A549 treated with AZD2906 at 1 μM for 4 hours (cell line): ENCODE data around the gene TRIM34. TPM values are rescaled to one million over a fixed set of nuclear protein-coding genes. Genes with fewer than 3 reads are reported as not detected.

Source experiments
- total RNA-seq: library from RNA; stranded (reverse); fragments of 200-300 nt; extraction: Qiagen RNA extraction; gene quantifications from 5 replicates; pipeline ENCODE4 v1.2.3, GENCODE V29; 2022

The TRIM34 gene
- total RNA-seq, result 2.3 to 3.6 TPM (median 2.9 TPM) in 5 replicates

GRCh38 chr11:5624489-5625279, at the start of gene TRIM34:
Gene TRIM34, plus strand, starts transcription at chr11:5625001. Its CDS starts 7,331 bp downstream, at chr11:5632332.

GRCh38 chr11:5580577-5580976, 44.2 kb upstream of the TRIM34 start, which contains the start of gene OR52B6:
Gene OR52B6, plus strand, starts transcription at chr11:5580877. Its CDS starts 0 bp downstream, at chr11:5580877.

GRCh38 chr11:5596607-5597201, 28.1 kb upstream of the TRIM34 start, which contains the start of gene TRIM6:
Gene TRIM6, plus strand, starts transcription at chr11:5596637. Its CDS starts 261 bp downstream, at chr11:5596898.

GRCh38 chr11:5684646-5685362, 60.0 kb downstream of the TRIM34 start, which contains the start of gene TRIM5:
Gene TRIM5, minus strand, starts transcription at chr11:5685074. Its CDS starts 4,897 bp downstream, at chr11:5680177.

GRCh38 chr11:5689551-5689983, 64.8 kb downstream of the TRIM34 start, which contains the start of gene TRIM22:
Gene TRIM22, plus strand, starts transcription at chr11:5689790. Its CDS starts 6,443 bp downstream, at chr11:5696233.

Other genes with a start within 250 kb of the TRIM34 start
- not detected in 5 replicates for gene OR51M1, start 241.2 kb upstream of the TRIM34 start, total RNA-seq
- not detected in 5 replicates for gene OR51Q1, start 202.9 kb upstream of the TRIM34 start, total RNA-seq
- not detected in 5 replicates for gene OR51I1, start 183.5 kb upstream of the TRIM34 start, total RNA-seq
- not detected in 5 replicates for gene OR51I2, start 175.7 kb upstream of the TRIM34 start, total RNA-seq
- gene OR52D1, start 136.3 kb upstream of the TRIM34 start, total RNA-seq, result not detected in 5 replicates
- not detected in 5 replicates for gene UBQLN3, start 115.0 kb upstream of the TRIM34 start, total RNA-seq
- 0.02 TPM in 1 of 5 replicates, not detected in the others for gene UBQLNL, start 108.3 kb upstream of the TRIM34 start, total RNA-seq
- gene OR52H1, start 76.5 kb upstream of the TRIM34 start, total RNA-seq, result not detected in 5 replicates
- gene OR52B6, start 44.1 kb upstream of the TRIM34 start, total RNA-seq, result not detected in 5 replicates
- 6.9 to 8.3 TPM (median 7.6 TPM) in 5 replicates for gene TRIM6, start 28.4 kb upstream of the TRIM34 start, total RNA-seq
- 8.6 to 11.8 TPM (median 9.6 TPM) in 5 replicates for gene TRIM5, start 60.1 kb downstream of the TRIM34 start, total RNA-seq
- 0.60 to 1.8 TPM (median 1.1 TPM) in 5 replicates for gene TRIM22, start 64.8 kb downstream of the TRIM34 start, total RNA-seq
- gene OR56B1, start 111.4 kb downstream of the TRIM34 start, total RNA-seq, result not detected in 5 replicates
- gene OR52N4, start 129.2 kb downstream of the TRIM34 start, total RNA-seq, result not detected in 5 replicates
- not detected in 5 replicates for gene OR52N5, start 158.4 kb downstream of the TRIM34 start, total RNA-seq
- not detected in 5 replicates for gene OR52N1, start 166.3 kb downstream of the TRIM34 start, total RNA-seq
- not detected in 5 replicates for gene OR52N2, start 183.9 kb downstream of the TRIM34 start, total RNA-seq
- gene OR52E6, start 216.9 kb downstream of the TRIM34 start, total RNA-seq, result not detected in 5 replicates
- not detected in 5 replicates for gene OR52E8, start 232.7 kb downstream of the TRIM34 start, total RNA-seq